Thyroid gland (tissue), 4 donors: ENCODE results near the gene WSCD2.

Experiments used
- CTCF ChIP-seq, 6 experiments: fragments of 200-600 bp in 3 of 6; fragments of 450-650 bp in 3 of 6; sonication (generic) in 3 of 6; IDR thresholded peaks; one replicate each; pipeline ENCODE4 v1.5.1; 2016 to 2019; ENCODE audit warnings: antibody characterized with exemption in 6 of 6, mild to moderate bottlenecking in 2 of 6, inconsistent platforms in 1 of 6, moderate library complexity in 1 of 6
- POLR2A ChIP-seq, 2 donors: fragments of 450-650 bp; IDR thresholded peaks; one replicate each; pipeline ENCODE4 v1.6.1; 2017; ENCODE audit warnings: antibody characterized with exemption in 2 of 2, mild to moderate bottlenecking in 2 of 2, moderate library complexity in 1 of 2

- no peak for TF ChIP-seq CTCF (IDR thresholded peaks at IDR 0.05)
- TF ChIP-seq POLR2A (IDR thresholded peaks at IDR 0.05) = no peak
Measured at GRCh38 chr12:108298761-108299275, 169.7 kb downstream of the WSCD2 start.
